Parathyroid adenoma (tissue), 2 donors: ENCODE data around the gene MCCC1.

Experiments
- H2AFZ ChIP-seq: fragments of 300-600 bp; sonication (generic); one replicate; pipeline ENCODE4 v1.7.0; 2017; ENCODE audit warnings: antibody characterized with exemption, mild to moderate bottlenecking
- H3K27ac ChIP-seq: fragments of 300-600 bp; sonication (generic); one replicate; pipeline ENCODE4 v1.7.0; 2017
- H3K27me3 ChIP-seq: fragments of 300-600 bp; sonication (generic); one replicate; pipeline ENCODE4 v1.7.0; 2017; ENCODE audit warnings: low read length; ENCODE audit not compliant: control insufficient read depth, insufficient read depth
- H3K36me3 ChIP-seq: fragments of 300-600 bp; sonication (generic); one replicate; pipeline ENCODE4 v1.7.0; 2017; ENCODE audit warnings: low read length; ENCODE audit not compliant: control insufficient read depth, insufficient read depth
- H3K4me1 ChIP-seq: fragments of 300-600 bp; sonication (generic); one replicate; pipeline ENCODE4 v1.7.0; 2017; ENCODE audit warnings: control low read depth
- H3K4me2 ChIP-seq: fragments of 300-600 bp; sonication (generic); one replicate; pipeline ENCODE4 v1.7.0; 2017; ENCODE audit warnings: low read length
- H3K4me3 ChIP-seq: fragments of 300-600 bp; sonication (generic); one replicate; pipeline ENCODE4 v1.7.0; 2017; ENCODE audit warnings: low read depth, low read length
- H3K79me2 ChIP-seq: fragments of 300-600 bp; sonication (generic); one replicate; pipeline ENCODE4 v1.7.0; 2017; ENCODE audit warnings: control low read depth
- H3K9ac ChIP-seq: fragments of 300-600 bp; sonication (generic); one replicate; pipeline ENCODE4 v1.7.0; 2017; ENCODE audit warnings: mild to moderate bottlenecking
- H3K9me3 ChIP-seq: fragments of 300-600 bp; sonication (generic); one replicate; pipeline ENCODE4 v1.7.0; 2017; ENCODE audit warnings: low read length; ENCODE audit not compliant: control insufficient read depth
- TF ChIP-seq, protein P1 (sequence below): fragments of 300-600 bp; sonication (generic); IDR thresholded peaks from one replicate; pipeline ENCODE4 v1.7.0; 2017; ENCODE audit warnings: antibody characterized with exemption, mild to moderate bottlenecking
- donor health status: primary hyperparathyroidism.

Gene MCCC1

DNA sequence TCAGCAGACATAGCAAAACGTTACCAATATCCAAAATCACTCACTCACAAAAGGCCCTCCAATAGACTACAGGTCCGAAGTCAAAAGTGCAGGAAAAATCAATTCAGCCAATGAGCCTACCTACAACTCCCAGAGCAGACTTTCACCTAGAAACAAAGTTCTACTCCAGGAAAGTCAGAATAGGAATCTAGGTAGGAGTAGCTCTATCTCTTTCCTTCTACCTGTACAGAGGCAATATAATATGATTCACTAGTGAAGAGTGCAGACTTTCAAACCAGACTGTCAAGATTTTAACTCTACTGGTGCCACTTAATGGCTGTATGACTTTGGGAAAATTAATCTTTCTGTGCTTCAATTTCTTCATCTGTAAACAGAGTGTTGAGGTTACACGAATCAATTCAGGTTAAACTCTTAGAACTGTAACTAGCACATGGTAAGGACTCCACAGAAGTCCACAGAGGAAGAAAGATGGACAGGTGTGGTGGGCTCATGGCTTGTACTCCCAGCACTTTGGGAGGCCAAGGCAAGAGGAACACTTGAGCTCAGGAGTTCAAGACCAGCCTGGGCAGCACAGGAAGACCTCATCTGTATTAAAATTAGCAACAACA lies 128.4 kb downstream of the MCCC1 start:
- Histone ChIP-seq H3K27ac (no peak overlapping the region), H3K4me3 (no peak overlapping the region), H3K4me1 (peaks cover 6% of the 10 kb centered on the region), H3K4me2 (no peak overlapping the region), H3K36me3 (no peaks in the 10 kb centered on the region), H3K27me3 (no peaks in the 10 kb centered on the region), H2AFZ (no peak overlapping the region), H3K9ac (no peak overlapping the region), H3K9me3 (no peaks in the 10 kb centered on the region), H3K79me2 (peaks cover 25% of the 10 kb centered on the region)
- TF ChIP-seq, protein P1, sequence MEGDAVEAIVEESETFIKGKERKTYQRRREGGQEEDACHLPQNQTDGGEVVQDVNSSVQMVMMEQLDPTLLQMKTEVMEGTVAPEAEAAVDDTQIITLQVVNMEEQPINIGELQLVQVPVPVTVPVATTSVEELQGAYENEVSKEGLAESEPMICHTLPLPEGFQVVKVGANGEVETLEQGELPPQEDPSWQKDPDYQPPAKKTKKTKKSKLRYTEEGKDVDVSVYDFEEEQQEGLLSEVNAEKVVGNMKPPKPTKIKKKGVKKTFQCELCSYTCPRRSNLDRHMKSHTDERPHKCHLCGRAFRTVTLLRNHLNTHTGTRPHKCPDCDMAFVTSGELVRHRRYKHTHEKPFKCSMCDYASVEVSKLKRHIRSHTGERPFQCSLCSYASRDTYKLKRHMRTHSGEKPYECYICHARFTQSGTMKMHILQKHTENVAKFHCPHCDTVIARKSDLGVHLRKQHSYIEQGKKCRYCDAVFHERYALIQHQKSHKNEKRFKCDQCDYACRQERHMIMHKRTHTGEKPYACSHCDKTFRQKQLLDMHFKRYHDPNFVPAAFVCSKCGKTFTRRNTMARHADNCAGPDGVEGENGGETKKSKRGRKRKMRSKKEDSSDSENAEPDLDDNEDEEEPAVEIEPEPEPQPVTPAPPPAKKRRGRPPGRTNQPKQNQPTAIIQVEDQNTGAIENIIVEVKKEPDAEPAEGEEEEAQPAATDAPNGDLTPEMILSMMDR = no peak

- Histone ChIP-seq H3K4me1 (peaks cover 6% of the 10 kb centered on the region), H3K9me3 (no peaks in the 10 kb centered on the region), H3K9ac (no peak overlapping the region), H3K79me2 (peaks cover 24% of the 10 kb centered on the region), H2AFZ (no peak overlapping the region), H3K27me3 (no peaks in the 10 kb centered on the region), H3K4me2 (no peak overlapping the region), H3K36me3 (no peaks in the 10 kb centered on the region), H3K27ac (no peak overlapping the region), H3K4me3 (no peak overlapping the region)
- TF ChIP-seq, protein P1 = no peak
Observed at GRCh38 chr3:182969853-182970252, 129.4 kb downstream of the MCCC1 start.

- H2AFZ ChIP-seq = no peak overlapping the region
- H3K79me2 ChIP-seq = peaks cover 24% of the 10 kb centered on the region
- TF ChIP-seq, protein P1 = no peak
- H3K4me2 ChIP-seq = no peak overlapping the region
- no peaks in the 10 kb centered on the region for H3K27me3 ChIP-seq
- H3K9ac ChIP-seq = no peak overlapping the region
- no peak overlapping the region for H3K4me3 ChIP-seq
- H3K9me3 ChIP-seq = no peaks in the 10 kb centered on the region
- no peaks in the 10 kb centered on the region for H3K36me3 ChIP-seq
- no peak overlapping the region for H3K27ac ChIP-seq
- H3K4me1 ChIP-seq = peaks cover 6% of the 10 kb centered on the region
Observed at GRCh38 chr3:182969277-182969676, 130.0 kb downstream of the MCCC1 start.

- no peaks in the 10 kb centered on the region for H3K27me3 ChIP-seq
- H2AFZ ChIP-seq = no peak overlapping the region
- H3K79me2 ChIP-seq = peaks cover 14% of the 10 kb centered on the region
- peaks cover 6% of the 10 kb centered on the region for H3K4me1 ChIP-seq
- H3K27ac ChIP-seq = no peak overlapping the region
- no peaks in the 10 kb centered on the region for H3K36me3 ChIP-seq
- TF ChIP-seq, protein P1 = no peak
- H3K4me2 ChIP-seq = no peak overlapping the region
- H3K9me3 ChIP-seq = no peaks in the 10 kb centered on the region
- no peak overlapping the region for H3K4me3 ChIP-seq
- H3K9ac ChIP-seq = no peak overlapping the region
Observed at GRCh38 chr3:182967218-182968204, 131.8 kb downstream of the MCCC1 start.
